ENCODE results near the gene MOGAT2. TPM values are rescaled to one million over a fixed set of nuclear protein-coding genes. Genes with fewer than 3 reads are reported as not detected.

The MOGAT2 gene
- total RNA-seq, 3 donors from 2014 or later (not counting 1 experiment from before 2014, with no cell fraction given): not detected

- no peaks in the 10 kb centered on the region for H3K27me3 ChIP-seq (ENCODE audit: control insufficient read depth, insufficient read depth, low read length)
- Mint-ChIP-seq H3K4me3 (no peak overlapping the region), H3K36me3 (no peaks in the 10 kb centered on the region), H3K9me3 (no peaks in the 10 kb centered on the region), H3K27ac (peak overlapping the region in 1 of 2 donors; percentile 49), H3K27me3 (ENCODE audit: low read depth in 2 of 2) (peaks cover 0 to 5% of the 10 kb centered on the region in 2 donors), H3K4me1 (peaks cover 18 to 35% of the 10 kb centered on the region in 2 donors)
- intact Hi-C loops (cut with micrococcal nuclease): no loop called here
- peaks cover 41% of the 10 kb centered on the region for H3K4me1 ChIP-seq (ENCODE audit: control insufficient read depth, insufficient read depth, low read length)
- DNase-seq (no peak), ATAC-seq (no peak)
- WGBS (ENCODE audit: insufficient coverage): 88% methylated on average over 4 of the region's 4 CpGs
- TF ChIP-seq CTCF (IDR thresholded peaks at IDR 0.05): no peak
- H3K9me3 ChIP-seq (ENCODE audit: control insufficient read depth, insufficient read depth, low read length): no peaks in the 10 kb centered on the region
- H3K36me3 ChIP-seq (ENCODE audit: control insufficient read depth, insufficient read depth, low read length): no peaks in the 10 kb centered on the region
- no peak overlapping the region for H3K4me3 ChIP-seq (ENCODE audit: low read length)
- no peak overlapping the region for H3K27ac ChIP-seq (ENCODE audit: low read length)
Measured at GRCh38 chr11:75776546-75776945, 58.9 kb downstream of the MOGAT2 start.

- peaks cover 0 to under 1% of the 10 kb centered on the region in 2 donors for H3K27me3 Mint-ChIP-seq (ENCODE audit: low read depth in 2 of 2)
- TF ChIP-seq CTCF (IDR thresholded peaks at IDR 0.05): no peak
- intact Hi-C loops (cut with micrococcal nuclease): no loop called here
- H3K4me3 ChIP-seq (ENCODE audit: low read length): no peak overlapping the region
- 76% methylated on average over 13 of the region's 13 CpGs for WGBS (ENCODE audit: insufficient coverage)
- H3K27me3 ChIP-seq (ENCODE audit: control insufficient read depth, insufficient read depth, low read length): no peaks in the 10 kb centered on the region
- H3K4me3 Mint-ChIP-seq: no peak overlapping the region
- H3K36me3 ChIP-seq (ENCODE audit: control insufficient read depth, insufficient read depth, low read length): no peaks in the 10 kb centered on the region
- no peaks in the 10 kb centered on the region for H3K36me3 Mint-ChIP-seq
- ATAC-seq: peak; percentile 66 to 82 (median 70)
- no peaks in the 10 kb centered on the region for H3K9me3 Mint-ChIP-seq
- peak overlapping the region in 1 of 2 donors; percentile 49 for H3K27ac Mint-ChIP-seq
- peaks cover 36% of the 10 kb centered on the region for H3K4me1 ChIP-seq (ENCODE audit: control insufficient read depth, insufficient read depth, low read length)
- no peak overlapping the region for H3K27ac ChIP-seq (ENCODE audit: low read length)
- no peaks in the 10 kb centered on the region for H3K9me3 ChIP-seq (ENCODE audit: control insufficient read depth, insufficient read depth, low read length)
- peaks cover 18 to 35% of the 10 kb centered on the region in 2 donors for H3K4me1 Mint-ChIP-seq
- DNase-seq: no peak
Measured at GRCh38 chr11:75777461-75778110, 59.9 kb downstream of the MOGAT2 start.

- no peak for ATAC-seq
- Histone ChIP-seq H3K27ac (ENCODE audit: low read length) (no peak overlapping the region), H3K27me3 (ENCODE audit: control insufficient read depth, insufficient read depth, low read length) (no peaks in the 10 kb centered on the region), H3K4me3 (ENCODE audit: low read length) (no peak overlapping the region), H3K4me1 (ENCODE audit: control insufficient read depth, insufficient read depth, low read length) (peaks cover 22% of the 10 kb centered on the region), H3K9me3 (ENCODE audit: control insufficient read depth, insufficient read depth, low read length) (no peaks in the 10 kb centered on the region), H3K36me3 (ENCODE audit: control insufficient read depth, insufficient read depth, low read length) (no peaks in the 10 kb centered on the region)
- DNase-seq: no peak
- intact Hi-C loops (cut with micrococcal nuclease): no loop called here
- no peak for TF ChIP-seq CTCF (IDR thresholded peaks at IDR 0.05)
- H3K36me3 Mint-ChIP-seq: no peaks in the 10 kb centered on the region
- H3K4me1 Mint-ChIP-seq: peaks cover 18 to 30% of the 10 kb centered on the region in 2 donors
- H3K27ac Mint-ChIP-seq: no peak overlapping the region
- H3K4me3 Mint-ChIP-seq: no peak overlapping the region
- H3K9me3 Mint-ChIP-seq: no peaks in the 10 kb centered on the region
- H3K27me3 Mint-ChIP-seq (ENCODE audit: low read depth in 2 of 2): no peaks in the 10 kb centered on the region
- WGBS (ENCODE audit: insufficient coverage): 85% methylated on average over 5 of the region's 5 CpGs
Measured at GRCh38 chr11:75778962-75779361, 61.3 kb downstream of the MOGAT2 start.

- no peak for TF ChIP-seq CTCF (IDR thresholded peaks at IDR 0.05)
Measured at GRCh38 chr11:75779960-75780359, 62.3 kb downstream of the MOGAT2 start.

More at GRCh38 chr11:75779960-75780359, 62.3 kb downstream of the MOGAT2 start:
- H3K27ac ChIP-seq (ENCODE audit: low read length): no peak overlapping the region
- 38% methylated on average over 2 of the region's 2 CpGs for WGBS (ENCODE audit: insufficient coverage)
- no peak for ATAC-seq
- H3K36me3 ChIP-seq (ENCODE audit: control insufficient read depth, insufficient read depth, low read length): no peaks in the 10 kb centered on the region
- intact Hi-C loops (cut with micrococcal nuclease): no loop called here
- H3K36me3 Mint-ChIP-seq: no peaks in the 10 kb centered on the region
- H3K4me1 ChIP-seq (ENCODE audit: control insufficient read depth, insufficient read depth, low read length): peaks cover 20% of the 10 kb centered on the region
- H3K27me3 Mint-ChIP-seq (ENCODE audit: low read depth in 2 of 2): no peaks in the 10 kb centered on the region
- H3K4me1 Mint-ChIP-seq: peaks cover 18 to 30% of the 10 kb centered on the region in 2 donors
- no peaks in the 10 kb centered on the region for H3K9me3 Mint-ChIP-seq
- no peak overlapping the region for H3K27ac Mint-ChIP-seq
- H3K4me3 ChIP-seq (ENCODE audit: low read length): no peak overlapping the region
- DNase-seq: no peak
- H3K27me3 ChIP-seq (ENCODE audit: control insufficient read depth, insufficient read depth, low read length): no peaks in the 10 kb centered on the region
- H3K4me3 Mint-ChIP-seq: no peak overlapping the region
- H3K9me3 ChIP-seq (ENCODE audit: control insufficient read depth, insufficient read depth, low read length): no peaks in the 10 kb centered on the region
